ENCODE data around the gene PEX16. TPM values are rescaled to one million over a fixed set of nuclear protein-coding genes. Genes with fewer than 3 reads are reported as not detected.

The PEX16 gene
- total RNA-seq, 1 experiment from 2014 or later, result 33.2 TPM

GRCh38 chr11:45877845-45878244 is 39.8 kb downstream of the PEX16 start:
- TF ChIP-seq SIN3A (IDR thresholded peaks at IDR 0.05; ENCODE audit: low read depth) (no peak), ZBTB33 (IDR thresholded peaks at IDR 0.05; ENCODE audit: extremely low read depth, insufficient replicate concordance, low read length) (no peak), CTCF (IDR thresholded peaks at IDR 0.05 in 2 of 3, conservative IDR thresholded peaks at IDR 0.05 in 1 of 3; ENCODE audit: borderline replicate concordance in 1 of 3, insufficient read depth in 1 of 3, low read depth in 2 of 3, low read length in 2 of 3) (no peak), REST (IDR thresholded peaks at IDR 0.05; ENCODE audit: low read depth) (no peak), MAX (IDR thresholded peaks at IDR 0.05) (no peak), POLR2AphosphoS5 (IDR thresholded peaks at IDR 0.05; ENCODE audit: low read depth, low read length) (no peak), CEBPB (IDR thresholded peaks at IDR 0.05; ENCODE audit: low read depth) (no peak), RAD21 (IDR thresholded peaks at IDR 0.05; ENCODE audit: low read depth) (no peak), JUND (IDR thresholded peaks at IDR 0.05) (no peak), EZH2 (IDR thresholded peaks at IDR 0.05) (no peak), EGR1 (IDR thresholded peaks at IDR 0.05; ENCODE audit: low read depth) (no peak), CBX3 (IDR thresholded peaks at IDR 0.05; ENCODE audit: low read depth) (no peak)
- intact Hi-C loops (cut with micrococcal nuclease), result no loop called here
- H3K4me2 ChIP-seq (ENCODE audit: low read length), result no peak overlapping the region
- H3K9me3 ChIP-seq (ENCODE audit: control insufficient read depth in 1 of 2, insufficient read depth in 1 of 2, low read depth in 1 of 2, low read length in 2 of 2), result no peaks in the 10 kb centered on the region
- H4K20me1 ChIP-seq (ENCODE audit: insufficient read depth), result no peaks in the 10 kb centered on the region
- H3K4me3 ChIP-seq (replicated peaks in 1 of 2; ENCODE audit: low read depth in 1 of 2, low read length in 2 of 2), result no peak overlapping the region
- CTCF ChIA-PET, result no interaction called here
- DNase-seq (ENCODE audit: low read depth, low spot score), result no peak
- ATAC-seq, result no peak
- H3K27ac ChIP-seq (ENCODE audit: low read depth, low read length), result no peak overlapping the region
- peaks cover 5 to 12% of the 10 kb centered on the region in 2 experiments; a peak in 3 of 4 replicates for H3K36me3 ChIP-seq (ENCODE audit: control insufficient read depth in 1 of 2, insufficient read depth in 2 of 2, low read length in 2 of 2)
- no peaks in the 10 kb centered on the region for H3K9me2 ChIP-seq (ENCODE audit: insufficient read depth)
- POLR2A ChIA-PET, result no interaction called here
- no TSS peak for BruUV-seq (replicated peaks)
- RAD21 ChIA-PET (ENCODE audit: low non-redundant PET in 1 of 2, low total read pairs in 2 of 2, uncharacterized antibody in 2 of 2, unreplicated experiment in 2 of 2), result no interaction called here
- H3K79me2 ChIP-seq (ENCODE audit: insufficient read depth, low read length), result no peaks in the 10 kb centered on the region
- peaks cover 25 to 33% of the 10 kb centered on the region in 2 experiments for H3K4me1 ChIP-seq (ENCODE audit: control insufficient read depth in 1 of 2, insufficient read depth in 2 of 2, low read length in 2 of 2)
- no peaks in the 10 kb centered on the region for H3K27me3 ChIP-seq (ENCODE audit: insufficient read depth, low read length)
- no peak overlapping the region for H2AFZ ChIP-seq (ENCODE audit: low read depth, low read length, poor library complexity, severe bottlenecking)
- H3K9ac ChIP-seq (ENCODE audit: low read length), result no peak overlapping the region
